ENCODE data around the gene ZNF625.
"Not testable (repeated sequence)": the region's sequence is repeated elsewhere in the genome, so short reads cannot be mapped to it uniquely, and the experiment has no call there.

Gene ZNF625

GRCh38 chr19:12137221-12137940 lies 19.2 kb downstream of the ZNF625 start:
- no peak for DNase-seq

- no peak for DNase-seq
Measured at GRCh38 chr19:12133069-12133468, 23.5 kb downstream of the ZNF625 start.

- no peak for DNase-seq
Measured at GRCh38 chr19:12126707-12127106, 29.8 kb downstream of the ZNF625 start.

GRCh38 chr19:12117201-12117970 lies 39.1 kb downstream of the ZNF625 start:
- no peak for DNase-seq

- no peak for DNase-seq
Measured at GRCh38 chr19:12113121-12113520, 43.4 kb downstream of the ZNF625 start.

- no peak for DNase-seq
Measured at GRCh38 chr19:12112701-12113100, 43.8 kb downstream of the ZNF625 start.

GRCh38 chr19:12111943-12112637 lies 44.4 kb downstream of the ZNF625 start:
- no peak for DNase-seq

- no peak for DNase-seq
Measured at GRCh38 chr19:12111176-12111575, 45.4 kb downstream of the ZNF625 start.

- DNase-seq = not testable (repeated sequence)
Measured at GRCh38 chr19:12103909-12104308, 52.6 kb downstream of the ZNF625 start.

- DNase-seq = no peak
Measured at GRCh38 chr19:12098040-12098439, 58.5 kb downstream of the ZNF625 start.

GRCh38 chr19:12095111-12095790 lies 61.3 kb downstream of the ZNF625 start:
- DNase-seq = peak; percentile 13
